NCI-H446 treated with DMSO at 0.1 percent for 48 hours (cell line): ENCODE measurements around the gene GZMB.
"Not testable (repeated sequence)": the region's sequence is repeated elsewhere in the genome, so short reads cannot be mapped to it uniquely, and the experiment has no call there.

Experiments
- DNase-seq: peaks from one replicate; lab custom pipeline; 2025; lab: John Stamatoyannopoulos, UW

Gene GZMB

GRCh38 chr14:24631749-24632335 is 2.1 kb downstream of the GZMB start:
- no peak for DNase-seq

GRCh38 chr14:24630872-24631477 is 3.0 kb downstream of the GZMB start:
- no peak for DNase-seq

GRCh38 chr14:24630087-24630871 is 3.7 kb downstream of the GZMB start:
- no peak for DNase-seq

- no peak for DNase-seq
Observed at GRCh38 chr14:24629521-24629920, 4.5 kb downstream of the GZMB start.

GRCh38 chr14:24613747-24614146 is 20.2 kb downstream of the GZMB start:
- DNase-seq: no peak

- no peak for DNase-seq
Observed at GRCh38 chr14:24613241-24613640, 20.7 kb downstream of the GZMB start.

GRCh38 chr14:24612196-24612595 is 21.8 kb downstream of the GZMB start:
- DNase-seq: no peak

- no peak for DNase-seq
Observed at GRCh38 chr14:24609655-24610344, 24.2 kb downstream of the GZMB start, which contains the start of gene GZMH. TSS of gene GZMH (minus strand) at chr14:24609685. CDS start at chr14:24609613, 72 bp downstream.

- no peak for DNase-seq
Observed at GRCh38 chr14:24607635-24608514, 26.1 kb downstream of the GZMB start.

GRCh38 chr14:24607081-24607480 is 26.9 kb downstream of the GZMB start:
- no peak for DNase-seq

GRCh38 chr14:24606297-24606696 is 27.7 kb downstream of the GZMB start:
- DNase-seq: no peak

GRCh38 chr14:24605435-24606190 is 28.4 kb downstream of the GZMB start:
- DNase-seq: no peak

GRCh38 chr14:24597403-24597802 is 36.6 kb downstream of the GZMB start:
- no peak for DNase-seq

- DNase-seq: no peak
Observed at GRCh38 chr14:24595073-24595808, 38.7 kb downstream of the GZMB start.

- not testable (repeated sequence) for DNase-seq
Observed at GRCh38 chr14:24591004-24591403, 43.0 kb downstream of the GZMB start.

- DNase-seq: not testable (repeated sequence)
Observed at GRCh38 chr14:24584402-24584801, 49.6 kb downstream of the GZMB start.
